ENCODE measurements around the gene ZNF227.

GRCh38 chr19:44277331-44277730 lies 65.0 kb downstream of the ZNF227 start:
- TF ChIP-seq POLR2A (IDR thresholded peaks at IDR 0.05): no peak
- no peak for TF ChIP-seq CTCF (IDR thresholded peaks at IDR 0.05)

Data from Peyer's patch (tissue), 4 donors.